NCI-H128 (cell line): ENCODE results near the gene ARRDC2.
A peak's percentile ranks its signal among the peaks of the same experiment; 100 is the strongest.
"Not testable (repeated sequence)": the region's sequence is repeated elsewhere in the genome, so short reads cannot be mapped to it uniquely, and the experiment has no call there.

Experiments used
- DNase-seq: peaks from one replicate; lab custom pipeline; 2025; ENCODE audit not compliant: unreplicated experiment; lab: John Stamatoyannopoulos, UW

ARRDC2 gene

GRCh38 chr19:17989425-17990094 lies 18.4 kb upstream of the ARRDC2 start:
- no peak for DNase-seq

- no peak for DNase-seq
Observed at GRCh38 chr19:17993076-17993813, 14.7 kb upstream of the ARRDC2 start.

DNA sequence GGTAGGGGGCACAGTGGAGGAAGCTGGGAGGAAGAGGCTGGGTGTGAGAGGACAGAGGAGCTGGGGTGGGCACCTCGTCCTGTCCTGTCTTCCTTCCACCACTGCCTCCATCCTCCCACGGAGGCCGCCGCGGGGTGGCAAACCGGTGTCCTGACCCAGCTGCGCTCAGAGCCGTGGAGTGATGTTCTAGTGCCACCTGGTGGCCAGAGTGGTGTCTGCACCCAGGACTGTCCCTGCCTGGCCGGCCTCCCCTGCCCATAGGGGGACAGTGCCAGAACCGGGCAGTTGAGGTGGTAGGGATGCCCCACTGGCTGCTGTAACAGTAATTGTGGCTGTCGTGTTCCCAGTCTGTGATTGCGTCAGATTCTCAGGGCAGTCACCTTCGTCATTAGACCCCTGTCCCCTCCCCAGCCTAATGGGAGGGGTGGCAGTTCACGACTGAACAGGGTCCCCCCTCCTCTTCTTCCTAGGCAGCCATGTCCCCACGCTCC lies 11.1 kb upstream of the ARRDC2 start:
- peak; percentile 58 for DNase-seq

GRCh38 chr19:17997969-17998826 lies 9.8 kb upstream of the ARRDC2 start:
- DNase-seq = no peak

- DNase-seq = no peak
Observed at GRCh38 chr19:17998827-17999150, 9.2 kb upstream of the ARRDC2 start.

GRCh38 chr19:17999684-18000479 lies 8.1 kb upstream of the ARRDC2 start:
- DNase-seq = no peak

- no peak for DNase-seq
Observed at GRCh38 chr19:18000480-18000914, 7.5 kb upstream of the ARRDC2 start.

DNA sequence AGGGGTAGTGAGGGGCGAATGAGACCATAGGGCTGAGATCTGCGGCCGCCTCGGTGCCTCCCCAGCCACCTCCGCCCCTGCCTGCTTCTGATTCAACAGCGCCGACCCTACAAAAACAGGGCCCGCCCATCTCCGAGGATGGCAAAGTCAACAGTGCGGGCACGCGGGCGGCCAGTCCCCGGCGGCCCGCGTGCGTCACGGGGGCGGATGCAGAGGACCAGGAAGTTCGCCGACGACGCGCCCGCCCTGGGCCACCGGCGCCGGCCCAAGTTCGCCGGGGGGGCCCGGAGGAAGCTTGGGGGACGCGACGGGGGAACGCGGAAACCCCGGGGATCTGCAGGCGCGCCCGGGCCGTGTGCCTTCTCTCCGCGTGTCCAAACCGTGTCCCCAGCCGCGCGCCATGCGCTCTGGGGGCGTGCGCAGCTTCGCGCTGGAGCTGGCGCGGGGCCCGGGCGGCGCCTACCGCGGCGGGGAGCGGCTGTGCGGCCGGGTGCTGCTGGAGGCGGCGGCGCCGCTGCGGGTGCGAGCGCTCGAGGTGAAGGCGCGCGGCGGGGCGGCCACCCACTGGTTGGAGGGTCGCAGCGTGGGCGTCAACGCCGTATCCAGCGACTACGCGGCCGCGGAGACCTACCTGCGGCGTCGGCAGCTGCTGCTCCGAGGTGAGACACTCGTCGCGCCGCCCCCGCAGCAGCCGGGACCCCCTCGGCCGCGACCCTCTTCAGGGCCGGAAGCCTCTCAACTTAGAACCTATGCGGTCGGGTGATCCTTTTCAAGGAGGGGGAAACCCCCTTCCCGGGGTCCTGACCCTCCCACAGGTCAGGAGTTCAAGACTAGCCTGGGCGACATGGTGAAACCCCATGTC lies 6.8 kb upstream of the ARRDC2 start:
- DNase-seq = peak; percentile 30

- DNase-seq = no peak
Observed at GRCh38 chr19:18001777-18002345, 6.1 kb upstream of the ARRDC2 start.

- DNase-seq = no peak
Observed at GRCh38 chr19:18002347-18002850, 5.6 kb upstream of the ARRDC2 start.

GRCh38 chr19:18005750-18006149 lies 2.2 kb upstream of the ARRDC2 start:
- not testable (repeated sequence) for DNase-seq

- DNase-seq = peak; percentile 61
Observed at GRCh38 chr19:18007044-18007916, 690 bp upstream of the ARRDC2 start.

GRCh38 chr19:18008814-18009213 lies 844 bp downstream of the ARRDC2 start:
- DNase-seq = no peak

DNA sequence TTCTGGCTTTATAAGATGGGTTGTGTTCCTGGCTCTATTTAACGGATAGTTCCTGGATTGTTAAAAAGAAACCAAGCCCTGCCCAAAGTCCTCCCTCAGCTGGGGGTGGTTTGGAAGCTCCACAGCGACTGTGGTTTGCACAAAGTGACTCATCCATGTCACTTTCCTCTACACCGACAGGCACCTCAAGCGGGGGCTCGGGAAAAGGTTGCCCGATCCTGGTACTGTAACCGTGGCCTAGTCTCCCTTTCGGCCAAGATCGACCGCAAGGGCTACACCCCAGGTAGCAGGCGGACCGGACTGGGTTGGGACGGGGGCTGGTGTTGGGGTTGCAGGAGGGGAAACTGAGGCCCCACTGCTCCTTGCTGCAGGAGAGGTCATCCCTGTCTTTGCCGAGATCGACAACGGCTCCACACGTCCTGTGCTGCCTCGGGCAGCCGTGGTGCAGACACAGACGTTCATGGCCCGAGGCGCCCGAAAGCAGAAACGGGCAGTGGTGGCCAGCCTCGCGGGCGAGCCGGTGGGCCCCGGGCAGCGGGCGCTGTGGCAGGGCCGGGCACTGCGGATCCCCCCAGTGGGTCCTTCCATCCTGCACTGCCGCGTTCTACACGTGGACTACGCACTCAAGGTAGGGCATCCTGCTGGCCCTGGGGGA lies 1.6 kb downstream of the ARRDC2 start:
- no peak for DNase-seq

DNA sequence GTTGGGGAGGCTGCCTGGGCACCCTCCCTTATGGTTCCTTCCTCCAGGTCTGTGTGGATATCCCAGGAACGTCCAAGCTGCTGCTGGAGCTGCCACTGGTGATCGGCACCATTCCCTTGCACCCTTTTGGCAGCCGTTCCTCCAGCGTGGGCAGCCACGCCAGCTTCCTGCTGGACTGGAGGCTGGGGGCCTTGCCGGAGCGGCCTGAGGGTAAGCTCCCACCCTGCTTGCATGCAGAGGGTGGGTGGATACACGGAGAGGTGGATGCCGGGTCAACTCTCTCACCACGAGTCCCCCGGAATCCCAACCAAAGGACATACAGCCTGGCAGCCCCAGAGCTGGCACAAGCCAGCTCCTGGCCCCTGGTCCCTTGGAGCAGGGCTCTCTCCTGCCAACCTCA lies 2.2 kb downstream of the ARRDC2 start:
- no peak for DNase-seq

- no peak for DNase-seq
Observed at GRCh38 chr19:18013210-18014111, 5.5 kb downstream of the ARRDC2 start.

DNA sequence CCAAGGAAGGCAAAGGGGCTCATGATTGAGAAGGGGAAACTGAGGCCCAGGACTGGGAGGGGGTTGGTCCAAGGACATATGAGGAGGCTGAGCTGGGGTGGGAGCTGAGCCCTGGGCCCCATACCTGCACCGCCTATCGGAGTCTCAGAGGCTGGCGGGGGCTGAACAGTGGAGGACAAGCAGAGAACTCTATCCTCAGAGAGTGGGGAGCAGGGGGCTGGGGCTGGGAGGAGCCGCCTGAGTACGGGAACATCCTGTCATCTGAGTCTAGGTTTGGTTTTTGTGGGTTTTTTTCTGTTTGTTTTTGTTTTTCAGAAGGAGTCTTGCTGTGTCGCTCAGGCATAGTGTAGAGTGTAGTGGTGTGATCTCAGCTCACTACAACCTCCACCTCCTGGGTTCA lies 6.2 kb downstream of the ARRDC2 start:
- no peak for DNase-seq
